HG03442 (cell line): Measurements from ENCODE around the gene CD300LB.
"Not testable (repeated sequence)": the region's sequence is repeated elsewhere in the genome, so short reads cannot be mapped to it uniquely, and the experiment has no call there.

ENCODE experiments used
- ATAC-seq: cut with Tn5 transposase; IDR thresholded peaks from one replicate; pipeline ENCODE4 v1.9.1; 2021; ENCODE audit warnings: mild to moderate bottlenecking, moderate library complexity; ENCODE audit not compliant: unreplicated experiment

The CD300LB gene

GRCh38 chr17:74499992-74500391 lies 31.3 kb downstream of the CD300LB start:
- ATAC-seq, result no peak

GRCh38 chr17:74497471-74497870 lies 33.8 kb downstream of the CD300LB start:
- ATAC-seq, result no peak

- no peak for ATAC-seq
Measured at GRCh38 chr17:74493331-74493833, 37.9 kb downstream of the CD300LB start.

DNA sequence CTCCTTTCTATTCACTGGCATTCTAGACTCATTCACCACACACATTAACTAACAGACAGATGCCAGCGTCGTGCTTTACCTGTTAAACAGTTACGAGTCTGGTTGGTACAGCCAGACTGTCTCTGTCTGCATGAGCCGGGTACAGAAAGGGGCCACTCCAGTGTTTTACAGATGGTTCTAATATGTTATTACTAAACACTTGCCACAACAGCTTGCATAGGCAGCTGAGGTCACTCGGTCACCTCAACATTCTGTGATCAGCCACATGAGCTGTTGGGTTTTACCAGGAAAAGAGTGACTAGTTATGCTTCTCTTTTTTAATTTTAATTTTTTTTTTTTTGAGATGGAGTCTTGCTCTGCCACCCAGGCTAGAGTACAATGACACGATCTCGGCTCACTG lies 39.6 kb downstream of the CD300LB start:
- ATAC-seq, result no peak

- ATAC-seq, result no peak
Measured at GRCh38 chr17:74490716-74491115, 40.6 kb downstream of the CD300LB start.

DNA sequence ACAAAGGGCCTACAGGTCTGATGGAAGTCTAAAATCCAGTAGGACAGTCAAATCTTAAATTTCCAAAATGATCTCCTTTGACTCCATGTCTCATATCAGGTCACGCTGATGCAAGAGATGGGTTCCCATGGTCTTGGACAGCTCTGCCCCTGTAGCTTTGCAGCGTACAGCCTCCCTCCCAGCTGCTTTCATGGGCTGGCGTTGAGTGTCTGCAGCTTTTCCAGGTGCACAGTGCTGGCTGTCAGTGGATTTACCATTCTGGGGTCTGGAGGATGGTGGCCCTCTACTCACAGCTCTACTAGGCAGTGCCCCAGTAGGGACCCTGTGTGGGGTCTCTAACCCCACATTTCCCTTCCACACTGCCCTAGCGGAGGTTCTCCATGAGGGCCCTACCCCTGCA lies 43.0 kb downstream of the CD300LB start:
- ATAC-seq, result not testable (repeated sequence)

GRCh38 chr17:74485841-74486240 lies 45.4 kb downstream of the CD300LB start:
- no peak for ATAC-seq

DNA sequence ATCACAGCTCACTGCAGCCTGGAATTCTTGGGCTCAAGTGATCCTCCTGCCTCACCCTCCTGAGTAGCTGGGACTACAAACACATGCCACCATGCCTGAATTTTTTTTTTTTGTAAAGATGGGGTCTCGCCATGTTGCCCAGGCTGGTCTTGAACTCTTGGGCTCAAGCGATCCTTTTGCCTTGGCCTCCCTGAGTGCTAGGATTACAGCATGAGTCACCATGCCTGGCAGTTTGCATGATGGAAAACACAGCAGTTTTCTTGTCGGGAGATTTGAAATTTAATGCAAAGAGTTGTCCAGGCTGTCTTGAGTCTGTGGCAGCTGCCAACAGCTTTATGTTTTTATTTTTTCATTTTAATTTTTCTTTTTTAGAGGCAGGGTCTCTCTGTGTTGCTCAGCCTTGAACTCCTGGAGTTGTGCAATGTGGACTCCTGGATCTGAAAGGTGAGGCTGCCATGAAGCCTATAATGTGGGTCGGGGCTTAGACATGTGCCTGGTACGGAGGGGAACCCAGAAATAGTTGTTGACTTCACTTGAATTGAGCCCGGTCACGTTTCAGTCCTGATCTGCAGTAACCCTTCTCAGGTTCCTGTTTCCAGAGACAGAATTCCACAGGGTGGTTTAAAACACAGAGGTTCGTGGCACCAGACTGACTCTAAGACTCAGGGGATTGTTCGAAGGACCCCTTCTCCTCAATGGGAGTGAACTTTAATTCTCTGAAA lies 46.1 kb downstream of the CD300LB start:
- no peak for ATAC-seq

- no peak for ATAC-seq
Measured at GRCh38 chr17:74484066-74484465, 47.2 kb downstream of the CD300LB start.

DNA sequence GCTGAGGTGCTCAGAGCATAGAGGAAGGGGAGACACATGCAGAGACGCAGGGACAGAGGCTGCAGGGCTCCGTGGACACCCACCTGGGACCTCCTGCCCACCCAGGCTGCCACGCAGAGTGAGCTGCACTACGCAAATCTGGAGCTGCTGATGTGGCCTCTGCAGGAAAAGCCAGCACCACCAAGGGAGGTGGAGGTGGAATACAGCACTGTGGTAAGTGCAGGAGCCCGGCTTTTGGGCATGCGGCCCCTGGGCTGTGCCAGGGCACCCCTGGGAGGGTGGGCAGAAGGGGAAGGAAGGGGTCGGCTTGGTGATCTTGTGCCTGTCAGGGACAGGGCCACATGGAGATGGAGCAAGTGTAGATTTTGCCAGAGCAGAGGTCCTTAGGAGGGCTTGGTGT lies 49.7 kb downstream of the CD300LB start:
- no peak for ATAC-seq

GRCh38 chr17:74480290-74480689 lies 51.0 kb downstream of the CD300LB start:
- no peak for ATAC-seq

DNA sequence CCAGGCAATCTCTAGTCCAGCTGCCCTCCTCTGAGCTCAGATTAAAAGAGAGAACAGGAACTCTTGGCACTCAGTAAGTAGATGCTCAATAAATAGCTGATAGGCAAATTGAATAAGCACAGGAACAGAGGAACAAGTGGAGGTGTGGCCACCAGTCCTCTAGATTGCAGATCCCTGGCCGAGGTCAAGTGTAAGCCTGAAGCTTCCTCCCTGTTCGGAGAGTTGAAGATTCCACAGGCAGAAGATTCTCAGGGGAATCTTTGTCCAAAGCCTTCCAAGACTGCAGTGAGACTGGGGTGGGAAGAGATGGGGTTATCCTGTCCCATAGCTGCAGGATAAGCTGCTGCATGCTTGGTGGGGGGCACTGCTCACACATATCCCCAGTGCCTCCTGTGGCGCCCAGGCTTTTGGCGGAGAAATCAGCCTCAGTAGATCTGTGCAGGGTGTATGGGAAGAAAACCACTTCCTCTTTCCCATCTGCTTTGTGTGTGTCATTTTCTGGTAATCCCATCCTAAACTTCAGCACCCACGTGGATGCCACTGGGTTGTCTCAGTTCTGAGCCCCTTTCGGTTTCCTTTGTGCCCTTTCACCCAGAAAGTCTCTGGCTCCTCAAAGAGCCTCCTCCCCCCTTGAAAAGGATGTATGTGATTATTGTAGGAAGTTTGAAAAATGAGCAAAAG lies 52.7 kb downstream of the CD300LB start:
- ATAC-seq, result no peak

DNA sequence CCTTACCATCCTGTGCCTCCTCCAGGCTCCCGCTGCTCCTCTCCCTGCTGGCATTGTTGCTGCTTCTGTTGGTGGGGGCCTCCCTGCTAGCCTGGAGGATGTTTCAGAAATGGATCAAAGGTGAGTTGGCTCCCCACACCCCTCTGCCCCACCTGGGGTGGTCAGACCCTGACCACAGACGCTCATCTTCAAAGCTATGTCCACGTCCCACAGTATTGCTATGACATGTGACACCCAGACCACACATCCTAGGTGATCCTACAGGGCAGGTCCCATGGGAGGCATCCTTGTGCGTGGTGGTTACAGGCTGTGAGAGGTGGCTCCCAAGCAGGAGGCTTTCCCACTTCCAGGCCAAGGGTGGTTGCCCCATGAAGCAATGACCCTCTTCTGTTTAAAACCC lies 53.9 kb downstream of the CD300LB start:
- ATAC-seq, result no peak

DNA sequence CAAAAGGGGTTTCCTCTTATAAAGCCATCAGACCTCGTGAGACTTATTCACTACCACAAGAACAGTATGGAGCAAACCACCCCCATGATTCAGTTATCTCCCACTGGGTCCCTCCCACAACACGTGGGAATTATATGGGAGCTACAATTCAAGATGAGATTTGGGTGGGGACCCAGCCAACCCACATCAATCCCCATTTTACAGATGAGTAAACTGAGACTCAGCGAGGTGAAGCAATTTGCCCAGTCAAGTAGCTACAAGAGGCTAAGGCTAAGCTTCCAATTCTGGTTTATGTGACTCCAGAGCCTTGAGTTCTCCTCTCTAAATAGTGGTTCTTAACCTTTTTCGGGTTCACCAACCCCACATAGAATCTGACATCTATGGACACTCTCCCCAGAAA lies 56.1 kb downstream of the CD300LB start:
- no peak for ATAC-seq

- no peak for ATAC-seq
Measured at GRCh38 chr17:74474043-74474792, 57.1 kb downstream of the CD300LB start.

DNA sequence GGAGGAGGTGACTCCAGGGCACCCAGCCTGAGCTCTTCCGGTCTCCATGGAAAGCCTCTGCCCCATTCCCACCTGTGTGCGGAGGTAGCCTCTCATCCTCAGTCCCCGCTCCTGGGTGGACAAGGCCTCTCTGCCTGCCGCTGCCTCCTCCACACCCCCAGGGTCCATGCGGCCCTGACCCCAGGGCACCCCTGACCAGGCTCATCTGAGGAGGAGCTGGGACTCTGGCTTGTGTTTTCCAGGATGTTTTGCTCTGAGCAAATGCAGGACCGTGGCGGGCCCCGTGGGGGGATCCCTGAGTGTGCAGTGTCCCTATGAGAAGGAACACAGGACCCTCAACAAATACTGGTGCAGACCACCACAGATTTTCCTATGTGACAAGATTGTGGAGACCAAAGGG lies 58.0 kb downstream of the CD300LB start:
- no peak for ATAC-seq

- no peak for ATAC-seq
Measured at GRCh38 chr17:74472890-74473289, 58.4 kb downstream of the CD300LB start.

GRCh38 chr17:74471341-74471740 lies 59.9 kb downstream of the CD300LB start:
- ATAC-seq, result no peak
